EL (cell line): Measurements from ENCODE around the gene TIPRL.
"Not testable (repeated sequence)": the region's sequence is repeated elsewhere in the genome, so short reads cannot be mapped to it uniquely, and the experiment has no call there.

Experiments
- DNase-seq: peaks from one replicate; pipeline ENCODE4 v3.0.0-alpha.2; 2016

TIPRL gene

GRCh38 chr1:168159979-168160378, 18.8 kb upstream of the TIPRL start:
- no peak for DNase-seq

GRCh38 chr1:168161459-168161858, 17.3 kb upstream of the TIPRL start:
- DNase-seq: peak; percentile 22

- no peak for DNase-seq
Measured at GRCh38 chr1:168163670-168164069, 15.1 kb upstream of the TIPRL start.

- peak; percentile 49 for DNase-seq
Measured at GRCh38 chr1:168164771-168165170, 14.0 kb upstream of the TIPRL start.

- DNase-seq: no peak
Measured at GRCh38 chr1:168167806-168168205, 11.0 kb upstream of the TIPRL start.

GRCh38 chr1:168170564-168171508, 7.9 kb upstream of the TIPRL start:
- DNase-seq: peak; percentile 29

GRCh38 chr1:168172250-168172915, 6.4 kb upstream of the TIPRL start:
- no peak for DNase-seq

- DNase-seq: no peak
Measured at GRCh38 chr1:168178227-168178637, 530 bp upstream of the TIPRL start.

- peak; percentile 42 for DNase-seq
Measured at GRCh38 chr1:168179438-168180147, 831 bp downstream of the TIPRL start.

- DNase-seq: no peak
Measured at GRCh38 chr1:168180148-168180524, 1.4 kb downstream of the TIPRL start.

- not testable (repeated sequence) for DNase-seq
Measured at GRCh38 chr1:168181063-168181720, 2.4 kb downstream of the TIPRL start.

- no peak for DNase-seq
Measured at GRCh38 chr1:168187177-168187576, 8.4 kb downstream of the TIPRL start.

GRCh38 chr1:168190403-168190802, 11.6 kb downstream of the TIPRL start:
- DNase-seq: no peak

- no peak for DNase-seq
Measured at GRCh38 chr1:168195199-168196135, 16.7 kb downstream of the TIPRL start.

- no peak for DNase-seq
Measured at GRCh38 chr1:168199056-168199455, 20.3 kb downstream of the TIPRL start.

GRCh38 chr1:168202941-168203654, 24.3 kb downstream of the TIPRL start:
- DNase-seq: peak; percentile 79

GRCh38 chr1:168206111-168206510, 27.3 kb downstream of the TIPRL start:
- DNase-seq: peak; percentile 18

GRCh38 chr1:168207673-168208072, 28.9 kb downstream of the TIPRL start:
- DNase-seq: not testable (repeated sequence)

GRCh38 chr1:168210312-168210711, 31.6 kb downstream of the TIPRL start:
- DNase-seq: no peak

- DNase-seq: no peak
Measured at GRCh38 chr1:168213349-168213748, 34.6 kb downstream of the TIPRL start.

GRCh38 chr1:168216171-168216570, 37.4 kb downstream of the TIPRL start:
- DNase-seq: no peak
